ENCODE results near the gene SMS. TPM values are rescaled to one million over a fixed set of nuclear protein-coding genes. Genes with fewer than 3 reads are reported as not detected.
"Not testable (repeated sequence)": the region's sequence is repeated elsewhere in the genome, so short reads cannot be mapped to it uniquely, and the experiment has no call there.

Gene SMS
- total RNA-seq, 1 donor from 2014 or later = 56.3 TPM

GRCh38 chrX:21948897-21949578, 8.5 kb downstream of the SMS start:
- intact Hi-C loops (cut with micrococcal nuclease) = no loop called here
- DNase-seq (no peak), ATAC-seq (peak; percentile 60)

- ATAC-seq = no peak
- intact Hi-C loops (cut with micrococcal nuclease) = no loop called here
- DNase-seq = no peak
Observed at GRCh38 chrX:21949689-21950088, 9.2 kb downstream of the SMS start.

DNA sequence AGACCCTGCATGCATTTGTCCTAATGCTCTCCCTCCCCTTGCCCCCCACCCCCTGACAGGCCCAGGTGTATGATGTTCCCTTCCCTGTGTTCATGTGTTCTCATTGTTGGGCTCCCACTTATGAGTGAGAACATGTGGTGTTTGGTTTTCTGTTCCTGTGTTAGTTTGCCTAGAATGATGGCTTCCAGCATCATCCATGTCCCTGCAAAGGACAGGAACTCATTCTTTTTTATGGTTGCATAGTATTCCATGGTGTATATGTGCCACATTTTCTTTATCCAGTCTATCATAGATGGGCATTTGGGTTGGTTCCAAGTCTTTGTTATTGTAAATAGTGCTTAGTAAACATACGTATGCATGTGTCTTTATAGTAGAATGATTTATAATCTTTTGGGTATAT, 10.0 kb downstream of the SMS start:
- DNase-seq; ATAC-seq; intact Hi-C loops (cut with micrococcal nuclease): not testable (repeated sequence)

- ATAC-seq (no peak), DNase-seq (no peak)
- intact Hi-C loops (cut with micrococcal nuclease) = no loop called here
Observed at GRCh38 chrX:21952624-21953023, 12.1 kb downstream of the SMS start.

DNA sequence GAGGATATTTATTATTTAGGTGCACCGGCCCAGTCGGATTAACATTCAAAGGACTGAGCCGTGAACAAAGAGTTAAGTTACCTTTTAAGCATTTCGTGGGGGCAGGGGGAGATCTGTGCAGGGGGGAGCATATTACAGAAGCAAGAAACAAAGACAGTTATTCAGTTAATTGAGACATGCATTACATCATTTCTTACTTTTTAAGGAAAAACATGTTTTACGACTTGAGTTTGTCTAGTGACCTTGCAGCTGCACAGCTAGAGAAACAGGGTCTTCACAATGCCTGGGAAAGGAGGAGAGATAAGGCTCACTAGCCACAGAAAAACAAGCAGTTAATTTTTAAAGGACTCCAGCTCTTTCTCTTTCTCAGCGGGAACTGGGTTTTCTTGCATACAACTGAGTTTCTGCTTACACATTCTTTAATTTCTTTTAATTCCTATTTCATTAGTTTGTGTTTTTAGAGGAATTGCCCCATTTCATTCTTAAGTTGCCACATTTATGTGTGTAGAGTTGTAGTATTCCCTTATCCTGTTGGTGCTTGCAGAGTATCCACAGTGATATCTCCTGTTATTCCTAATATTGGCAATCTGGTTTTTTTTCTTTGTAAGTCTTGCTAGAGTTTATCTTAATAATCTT, 12.8 kb downstream of the SMS start:
- intact Hi-C loops (cut with micrococcal nuclease); ATAC-seq: not testable (repeated sequence)

DNA sequence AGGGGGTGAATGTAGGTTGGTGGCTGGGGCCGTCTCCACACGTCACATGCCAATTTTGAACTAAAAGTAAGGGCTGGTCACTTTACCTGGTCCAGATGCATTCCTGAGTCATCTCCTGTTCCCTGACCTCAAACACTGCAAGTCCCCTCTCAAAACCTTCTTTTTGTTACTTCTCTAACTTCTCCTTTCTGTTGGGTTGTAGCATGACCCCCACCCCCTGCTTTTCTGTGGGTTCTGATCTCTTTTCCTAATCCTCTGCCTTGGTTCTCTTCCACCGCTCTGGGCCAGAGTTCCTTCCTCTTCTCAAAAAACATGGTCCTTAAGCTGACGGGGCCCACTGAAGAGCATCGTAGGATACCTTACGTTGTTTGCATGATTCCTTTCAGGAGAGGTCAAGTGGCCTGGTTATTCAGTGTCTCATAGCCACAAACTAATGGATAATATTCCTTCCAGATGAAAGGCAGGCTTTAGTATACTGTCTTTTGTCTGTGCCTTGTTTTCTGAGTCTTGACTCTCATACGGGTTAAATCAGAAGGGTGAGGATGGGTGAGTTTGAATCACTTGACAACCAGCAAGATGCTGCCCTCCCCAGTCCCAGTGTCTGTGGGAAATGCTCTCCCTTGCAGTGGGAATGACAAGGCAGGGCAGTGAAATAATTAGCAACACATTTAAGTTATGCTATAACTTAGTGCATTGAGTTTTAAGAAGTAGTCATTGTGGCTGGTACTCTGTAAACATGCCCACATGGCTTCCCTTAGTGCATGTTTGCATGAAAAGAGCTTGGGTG, 15.1 kb downstream of the SMS start:
- ATAC-seq = no peak
- intact Hi-C loops (cut with micrococcal nuclease) = no loop called here
- no peak for DNase-seq

More for the DNA sequence above, 12.8 kb downstream of the SMS start:
- not testable (repeated sequence) for DNase-seq

DNA sequence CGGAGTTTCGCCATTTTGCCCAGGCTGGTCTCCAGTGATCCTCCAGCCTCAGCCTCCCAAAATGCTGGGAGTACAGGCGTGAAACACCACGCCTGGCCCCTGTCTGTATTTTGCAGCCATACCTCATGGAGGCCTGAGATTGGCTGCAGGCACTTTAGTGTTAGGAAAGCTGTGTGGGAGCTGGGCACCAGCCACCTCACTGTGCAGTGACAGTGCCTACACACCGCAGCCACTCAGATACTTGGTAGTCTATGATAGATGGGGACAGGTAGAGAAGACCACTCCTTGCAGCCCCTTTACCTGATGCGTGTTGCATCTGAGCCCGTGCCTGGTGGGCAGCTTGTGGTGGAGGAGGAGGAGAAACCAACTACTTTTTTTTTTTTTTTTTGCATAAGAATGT, 16.3 kb downstream of the SMS start:
- no peak for ATAC-seq
- intact Hi-C loops (cut with micrococcal nuclease) = no loop called here
- DNase-seq = no peak

GRCh38 chrX:21958187-21958586, 17.7 kb downstream of the SMS start:
- intact Hi-C loops (cut with micrococcal nuclease) = no loop called here

DNA sequence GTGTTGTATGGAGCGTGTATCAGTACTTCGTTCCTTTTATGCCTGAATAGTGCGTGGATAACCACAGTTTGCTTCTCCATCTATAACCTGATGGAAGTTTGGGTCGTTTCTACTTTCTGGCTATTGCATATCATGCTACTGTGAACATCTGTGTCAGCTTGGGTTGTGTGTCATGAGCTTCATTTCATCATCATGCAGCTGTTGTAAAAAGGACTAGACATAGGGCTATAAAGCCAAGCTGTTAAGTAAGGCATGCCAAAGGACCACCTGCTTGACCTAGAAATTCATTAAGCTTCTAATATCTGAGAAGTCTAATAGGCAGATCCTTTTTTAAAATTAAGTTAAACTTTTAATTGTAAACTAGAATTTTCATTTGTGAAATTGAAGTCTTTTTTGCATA, 18.4 kb downstream of the SMS start:
- ATAC-seq (peak; percentile 42), DNase-seq (no peak)
- intact Hi-C loops (cut with micrococcal nuclease) = no loop called here

More at GRCh38 chrX:21958187-21958586, 17.7 kb downstream of the SMS start:
- ATAC-seq (no peak), DNase-seq (no peak)

GRCh38 chrX:21959362-21960051, 19.0 kb downstream of the SMS start:
- no peak for ATAC-seq
- no peak for DNase-seq
- intact Hi-C loops (cut with micrococcal nuclease) = no loop called here

DNA sequence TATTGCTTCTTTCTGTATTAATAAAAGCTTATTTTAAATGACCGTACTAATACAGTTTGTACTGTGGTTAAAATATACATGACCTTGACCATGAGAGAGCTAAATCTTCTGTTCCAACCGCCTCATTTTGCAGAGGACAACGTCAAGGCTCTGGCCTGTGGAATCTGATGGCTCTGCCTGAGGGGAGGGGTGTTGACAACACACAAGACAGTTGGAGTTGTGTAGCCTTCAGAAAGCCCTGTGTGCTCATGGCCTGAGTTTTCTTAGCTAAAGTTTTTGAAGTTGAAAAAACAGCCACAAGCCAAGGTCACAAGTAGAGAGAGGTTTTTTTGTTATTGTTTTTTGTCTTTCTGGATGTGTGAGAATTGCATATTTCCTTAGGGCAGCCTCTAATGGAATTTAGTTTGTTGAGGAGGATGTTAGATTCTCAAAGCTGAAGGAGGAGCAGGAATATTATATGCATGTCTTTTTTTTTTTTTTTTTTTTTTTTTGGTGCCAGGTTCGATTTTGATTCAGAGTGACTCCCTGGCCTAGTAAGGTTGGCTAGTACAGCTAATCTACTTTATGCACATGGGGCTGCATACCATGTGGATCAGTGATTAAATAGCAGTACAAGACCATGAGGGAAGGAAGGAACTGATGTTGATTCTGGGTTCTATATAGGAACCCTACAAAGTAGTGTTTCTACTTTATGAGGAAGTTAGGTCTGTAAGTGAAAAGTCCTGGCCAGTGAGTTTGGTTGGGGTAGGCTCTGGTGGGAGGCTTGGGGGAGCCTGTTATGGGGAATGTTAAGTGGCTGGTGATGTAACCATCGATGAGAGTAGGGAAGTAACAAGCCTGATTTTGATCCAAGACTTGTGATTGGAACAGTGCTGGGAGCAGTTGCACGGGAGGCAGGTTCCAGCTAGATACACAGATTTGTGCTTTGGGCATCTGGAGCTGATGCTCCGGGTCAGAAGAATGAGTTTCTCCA, 20.3 kb downstream of the SMS start:
- ATAC-seq (peak; percentile 39), DNase-seq (no peak)
- intact Hi-C loops (cut with micrococcal nuclease) = no loop called here

DNA sequence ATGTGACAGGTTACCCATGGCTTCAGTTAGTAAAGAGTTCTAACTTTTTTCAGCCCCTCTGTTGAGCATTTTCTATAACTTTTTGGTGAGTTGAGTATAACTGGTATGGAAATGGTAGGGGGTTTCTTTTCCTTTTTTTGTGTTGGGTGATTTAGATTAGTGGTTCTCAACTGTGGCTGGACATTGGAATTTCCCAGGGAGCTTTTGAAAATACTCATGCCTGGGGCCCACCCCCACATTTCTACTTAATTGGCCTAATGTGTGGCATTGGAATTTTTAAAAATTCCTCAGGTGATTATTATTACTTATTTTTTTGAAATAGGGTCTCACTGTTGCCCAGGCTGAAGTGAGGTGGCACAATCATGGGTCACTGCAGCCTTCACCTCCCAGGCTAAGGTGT, 21.9 kb downstream of the SMS start:
- intact Hi-C loops (cut with micrococcal nuclease) = no loop called here
- no peak for ATAC-seq
- no peak for DNase-seq

- intact Hi-C loops (cut with micrococcal nuclease) = no loop called here
- peak; percentile 42 for ATAC-seq
- DNase-seq = no peak
Observed at GRCh38 chrX:21963269-21963668, 22.8 kb downstream of the SMS start.

GRCh38 chrX:21963731-21964405, 23.4 kb downstream of the SMS start:
- intact Hi-C loops (cut with micrococcal nuclease) = no loop called here
- DNase-seq (no peak), ATAC-seq (peak; percentile 77)

- DNase-seq (no peak), ATAC-seq (no peak)
- intact Hi-C loops (cut with micrococcal nuclease) = no loop called here
Observed at GRCh38 chrX:21966866-21967265, 26.4 kb downstream of the SMS start.

- ATAC-seq = no peak
- intact Hi-C loops (cut with micrococcal nuclease) = no loop called here
- DNase-seq = peak; percentile 32
Observed at GRCh38 chrX:21968333-21968732, 27.8 kb downstream of the SMS start.

DNA sequence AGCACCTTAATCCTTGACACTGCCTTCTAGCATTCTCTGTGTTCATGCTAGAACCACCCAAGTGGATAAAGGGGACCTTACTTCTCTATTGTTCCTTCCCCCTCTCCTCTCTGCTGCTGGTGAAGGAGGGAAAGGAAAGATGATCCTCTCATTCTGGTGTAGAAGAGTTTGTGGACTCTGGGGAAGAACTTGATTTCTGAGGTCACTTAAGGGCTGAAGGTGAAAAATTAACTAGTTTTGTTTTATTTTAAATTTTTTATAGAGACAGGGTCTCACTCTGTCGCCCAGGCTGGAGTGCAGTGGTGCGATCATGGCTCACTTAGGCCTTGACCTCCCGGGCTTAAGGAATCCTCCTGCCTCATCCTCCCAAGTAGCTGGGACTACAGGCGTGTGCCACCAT, 29.8 kb downstream of the SMS start:
- ATAC-seq = no peak
- intact Hi-C loops (cut with micrococcal nuclease) = no loop called here

GRCh38 chrX:21972046-21972445, 31.5 kb downstream of the SMS start:
- intact Hi-C loops (cut with micrococcal nuclease) = no loop called here
- no peak for DNase-seq
- no peak for ATAC-seq

More for the DNA sequence above, 29.8 kb downstream of the SMS start:
- no peak for DNase-seq
